Lung (tissue), 12 donors: ENCODE results near the gene FOLR2. TPM values are rescaled to one million over a fixed set of nuclear protein-coding genes. Genes with fewer than 3 reads are reported as not detected.

Experiments
- ATAC-seq: fragments of 200-7000 bp; cut with Tn5 transposase; one replicate; pipeline ENCODE4 v1.9.1; 2020; ENCODE audit warnings: moderate number of reproducible peaks; ENCODE audit not compliant: insufficient read depth, low FRiP score
- DNase-seq, 3 donors: peaks; one replicate each; pipeline ENCODE4 v3.0.0-alpha.2; 2013 to 2017
- H3K27ac ChIP-seq, 2 donors: one replicate each; pipeline ENCODE4 v1.5.1; 2013; ENCODE audit warnings: mild to moderate bottlenecking in 2 of 2, moderate library complexity in 2 of 2, control low read depth in 1 of 2, inconsistent platforms in 1 of 2, low read depth in 1 of 2, low read length in 1 of 2
- H3K27me3 ChIP-seq, 3 donors: one replicate each; pipeline ENCODE4 v1.5.1; 2013; ENCODE audit warnings: low read length in 2 of 3; ENCODE audit not compliant: control insufficient read depth in 3 of 3, insufficient read depth in 3 of 3
- H3K36me3 ChIP-seq, 4 donors: one replicate each; pipeline ENCODE4 v1.5.1; 2013; ENCODE audit warnings: low read length in 4 of 4, mild to moderate bottlenecking in 1 of 4, moderate library complexity in 1 of 4; ENCODE audit not compliant: control insufficient read depth in 4 of 4, insufficient read depth in 4 of 4
- H3K4me1 ChIP-seq, 5 donors: one replicate each; pipeline ENCODE4 v1.5.1; 2013; ENCODE audit warnings: low read length in 5 of 5, mild to moderate bottlenecking in 2 of 5, moderate library complexity in 1 of 5; ENCODE audit not compliant: control insufficient read depth in 5 of 5, insufficient read depth in 5 of 5
- H3K4me3 ChIP-seq: one replicate; pipeline ENCODE4 v1.5.1; 2013; ENCODE audit warnings: mild to moderate bottlenecking, control low read depth, moderate library complexity
- H3K9ac ChIP-seq, 2 donors: one replicate each; pipeline ENCODE4 v1.5.1; 2013; ENCODE audit warnings: low read length in 2 of 2, control low read depth in 1 of 2; ENCODE audit not compliant: insufficient read depth in 1 of 2
- H3K9me3 ChIP-seq, 4 donors: one replicate each; pipeline ENCODE4 v1.5.1; 2013; ENCODE audit warnings: low read length in 3 of 4, mild to moderate bottlenecking in 1 of 4, moderate library complexity in 1 of 4; ENCODE audit not compliant: control insufficient read depth in 4 of 4, insufficient read depth in 3 of 4
- CTCF ChIP-seq: IDR thresholded peaks from 2 replicates; pipeline ENCODE4 v1.5.1; 2012; ENCODE audit warnings: mild to moderate bottlenecking; ENCODE audit errors: control extremely low read depth, extremely low read depth
- WGBS, 2 donors: extraction: QIAGEN DNeasy Blood & Tissue Kit; methylation state at CpG; one replicate each; pipeline ENCODE4 v1.1.7; 2013; 5-methylcytosine and 5-hydroxymethylcytosine counted together
- polyA plus RNA-seq, 2 donors: library from polyadenylated mRNA; stranded (reverse); fragments of 200-250 nt; gene quantifications; one replicate each; pipeline ENCODE4 v1.2.1, GENCODE V29; 2013
- total RNA-seq, 2 donors: library from RNA; depleted of rRNA in 1 of 2; stranded (reverse); fragments of >200 nt in 1 of 2; gene quantifications; one replicate each; pipeline ENCODE4 v1.2.1, GENCODE V29; 2014 to 2021
- donor health status: control.
- donor health status: control.
- donor health status: Bipolar disorder and iron deficiency.
- donor health status: healthy.
- donor health status: DM: yes; HTN: yes; CAD: no.

FOLR2 gene
- total and polyA plus RNA-seq, 4 donors = 3.2 to 19.7 (median 10.2) TPM

DNA sequence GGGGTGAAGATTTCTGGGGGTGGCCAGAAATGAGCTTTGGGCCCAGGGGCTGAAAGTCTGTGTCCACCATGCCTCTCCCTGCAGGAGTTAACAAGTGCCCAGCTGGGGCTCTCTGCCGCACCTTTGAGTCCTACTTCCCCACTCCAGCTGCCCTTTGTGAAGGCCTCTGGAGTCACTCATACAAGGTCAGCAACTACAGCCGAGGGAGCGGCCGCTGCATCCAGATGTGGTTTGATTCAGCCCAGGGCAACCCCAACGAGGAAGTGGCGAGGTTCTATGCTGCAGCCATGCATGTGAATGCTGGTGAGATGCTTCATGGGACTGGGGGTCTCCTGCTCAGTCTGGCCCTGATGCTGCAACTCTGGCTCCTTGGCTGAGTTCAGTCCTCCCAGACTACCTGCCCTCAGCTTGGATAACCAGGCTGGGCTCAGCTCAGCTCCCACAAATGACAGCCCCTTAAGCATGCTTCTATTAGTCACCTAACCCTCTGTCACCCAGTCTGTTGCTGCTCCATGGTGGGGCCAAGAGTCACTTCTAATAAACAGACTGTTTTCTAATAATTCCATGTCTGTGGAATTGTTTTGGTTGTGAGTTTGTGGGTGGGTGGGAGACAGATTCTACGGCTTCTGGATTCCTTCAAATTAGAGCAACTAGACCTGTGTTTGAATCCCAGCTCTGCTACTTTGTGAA is 4.9 kb downstream of the FOLR2 start:
- WGBS, 2 donors = 44 to 74% methylated on average over 7 of the region's 7 CpGs
- TF ChIP-seq CTCF = no peak
- peaks cover 0 to 21% (median 13%) of the 10 kb centered on the region in 5 donors for H3K4me1 ChIP-seq
- H3K9ac ChIP-seq = peak overlapping the region in 1 of 2 donors; percentile 19
- no peaks in the 10 kb centered on the region for H3K27me3 ChIP-seq
- H3K4me3 ChIP-seq = no peak overlapping the region
- H3K27ac ChIP-seq = no peak overlapping the region
- DNase-seq (no peak), ATAC-seq (no peak)
- peaks cover 0 to under 1% (median under 1%) of the 10 kb centered on the region in 4 donors for H3K36me3 ChIP-seq
- H3K9me3 ChIP-seq = no peaks in the 10 kb centered on the region

DNA sequence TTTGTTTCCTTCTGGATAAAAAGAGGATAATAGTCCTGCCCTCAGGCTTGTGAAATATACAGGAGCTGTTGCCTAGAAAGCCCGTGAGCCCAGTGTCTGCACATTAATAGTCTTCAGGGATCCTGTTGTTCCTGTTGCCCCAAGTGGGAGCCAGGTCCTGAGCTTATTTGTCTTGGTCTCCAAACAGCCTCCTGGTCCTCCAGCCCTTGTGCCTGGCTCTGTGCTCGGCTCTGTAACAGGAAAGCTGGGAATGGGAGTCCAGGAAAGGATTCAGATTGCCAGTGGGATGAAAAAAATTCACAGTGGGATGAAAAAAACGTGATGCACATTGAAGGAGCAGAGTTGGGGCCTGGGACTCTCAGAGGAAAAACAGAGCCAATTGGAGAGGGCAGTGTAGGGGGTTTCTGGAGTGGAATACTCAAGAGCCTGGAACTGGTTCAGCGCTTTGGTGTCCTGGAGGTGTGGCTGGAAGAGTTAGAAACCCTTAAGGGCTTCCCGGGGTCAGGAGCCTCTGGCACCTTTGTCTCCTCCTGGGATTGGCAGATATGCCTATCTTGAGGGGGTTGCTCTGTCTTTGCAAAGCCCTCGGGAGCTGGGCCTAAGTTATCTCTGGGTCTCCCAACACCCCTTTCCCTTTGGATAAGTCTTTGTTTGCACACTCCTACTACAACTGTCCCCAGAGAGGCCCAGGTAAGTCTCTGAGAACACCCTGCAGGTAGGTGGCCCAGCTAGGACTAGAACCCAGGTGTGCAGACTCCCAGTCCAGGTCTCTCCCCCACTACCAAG is 5.7 kb downstream of the FOLR2 start:
- no peaks in the 10 kb centered on the region for H3K9me3 ChIP-seq
- H3K27ac ChIP-seq = peak overlapping the region; percentile 98 to 99
- 60 to 74% methylated on average over 6 of the region's 6 CpGs for WGBS, 2 donors
- peaks cover 0 to 8% (median 3%) of the 10 kb centered on the region in 4 donors for H3K36me3 ChIP-seq
- peak overlapping the region; percentile 18 for H3K4me3 ChIP-seq
- H3K9ac ChIP-seq = peak overlapping the region in 1 of 2 donors; percentile 65
- no peak for TF ChIP-seq CTCF
- no peaks in the 10 kb centered on the region for H3K27me3 ChIP-seq
- ATAC-seq (no peak), DNase-seq (peak in 2 of 3 donors; percentile 51 to 52)
- peaks cover 0 to 23% (median 13%) of the 10 kb centered on the region in 5 donors for H3K4me1 ChIP-seq

- H3K4me1 ChIP-seq = peaks cover 0 to 23% (median 13%) of the 10 kb centered on the region in 5 donors
- H3K4me3 ChIP-seq = peak overlapping the region; percentile 57
- WGBS, 2 donors = 0% methylated on average over 40 to 47 of the region's 47 CpGs
- peak; percentile 16 for TF ChIP-seq CTCF
- peaks cover 0 to 15% (median 5%) of the 10 kb centered on the region in 4 donors for H3K36me3 ChIP-seq
- ATAC-seq (peak; percentile 92), DNase-seq (peak; percentile 98 to 99 (median 99))
- H3K9ac ChIP-seq = peak overlapping the region in 1 of 2 donors; percentile 65
- H3K27me3 ChIP-seq = no peaks in the 10 kb centered on the region
- peak overlapping the region; percentile 98 to 99 for H3K27ac ChIP-seq
- no peaks in the 10 kb centered on the region for H3K9me3 ChIP-seq
Measured at GRCh38 chr11:72222907-72223614, 6.5 kb downstream of the FOLR2 start.
